ENCODE measurements around the gene NT5E. TPM values are rescaled to one million over a fixed set of nuclear protein-coding genes. Genes with fewer than 3 reads are reported as not detected.

Gene NT5E
- total and polyA plus RNA-seq, 2 of the 13 experiments (the other 11 are each of a cell fraction or from before 2014, with no cell fraction given) = 9.5 to 33.0 TPM

DNA sequence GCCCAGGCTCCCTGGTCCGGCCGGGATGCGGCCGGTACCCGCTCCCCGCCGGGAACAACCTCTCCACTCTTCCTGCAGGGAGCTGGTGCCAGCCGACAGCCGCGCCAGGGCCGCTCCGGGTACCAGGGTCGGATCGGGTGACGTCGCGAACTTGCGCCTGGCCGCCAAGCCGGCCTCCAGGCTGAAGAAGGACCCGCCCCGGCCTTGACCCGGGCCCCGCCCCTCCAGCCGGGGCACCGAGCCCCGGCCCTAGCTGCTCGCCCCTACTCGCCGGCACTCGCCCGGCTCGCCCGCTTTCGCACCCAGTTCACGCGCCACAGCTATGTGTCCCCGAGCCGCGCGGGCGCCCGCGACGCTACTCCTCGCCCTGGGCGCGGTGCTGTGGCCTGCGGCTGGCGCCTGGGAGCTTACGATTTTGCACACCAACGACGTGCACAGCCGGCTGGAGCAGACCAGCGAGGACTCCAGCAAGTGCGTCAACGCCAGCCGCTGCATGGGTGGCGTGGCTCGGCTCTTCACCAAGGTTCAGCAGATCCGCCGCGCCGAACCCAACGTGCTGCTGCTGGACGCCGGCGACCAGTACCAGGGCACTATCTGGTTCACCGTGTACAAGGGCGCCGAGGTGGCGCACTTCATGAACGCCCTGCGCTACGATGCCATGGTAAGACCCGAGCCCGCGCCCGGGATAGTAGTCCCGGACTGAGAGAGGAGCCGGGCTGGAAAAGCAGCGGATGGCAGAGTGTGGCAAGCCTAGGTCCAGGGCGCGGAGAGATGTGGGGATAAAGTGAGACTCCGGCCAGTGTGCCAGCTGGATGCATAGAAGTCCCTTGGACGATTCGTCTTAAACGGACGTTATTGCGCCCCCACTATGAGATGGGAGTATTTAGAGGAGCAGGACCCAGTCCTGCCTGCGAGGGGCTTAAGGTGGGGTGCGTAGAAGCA, at the start of gene NT5E (continued):
- TF ChIP-seq, protein P1, sequence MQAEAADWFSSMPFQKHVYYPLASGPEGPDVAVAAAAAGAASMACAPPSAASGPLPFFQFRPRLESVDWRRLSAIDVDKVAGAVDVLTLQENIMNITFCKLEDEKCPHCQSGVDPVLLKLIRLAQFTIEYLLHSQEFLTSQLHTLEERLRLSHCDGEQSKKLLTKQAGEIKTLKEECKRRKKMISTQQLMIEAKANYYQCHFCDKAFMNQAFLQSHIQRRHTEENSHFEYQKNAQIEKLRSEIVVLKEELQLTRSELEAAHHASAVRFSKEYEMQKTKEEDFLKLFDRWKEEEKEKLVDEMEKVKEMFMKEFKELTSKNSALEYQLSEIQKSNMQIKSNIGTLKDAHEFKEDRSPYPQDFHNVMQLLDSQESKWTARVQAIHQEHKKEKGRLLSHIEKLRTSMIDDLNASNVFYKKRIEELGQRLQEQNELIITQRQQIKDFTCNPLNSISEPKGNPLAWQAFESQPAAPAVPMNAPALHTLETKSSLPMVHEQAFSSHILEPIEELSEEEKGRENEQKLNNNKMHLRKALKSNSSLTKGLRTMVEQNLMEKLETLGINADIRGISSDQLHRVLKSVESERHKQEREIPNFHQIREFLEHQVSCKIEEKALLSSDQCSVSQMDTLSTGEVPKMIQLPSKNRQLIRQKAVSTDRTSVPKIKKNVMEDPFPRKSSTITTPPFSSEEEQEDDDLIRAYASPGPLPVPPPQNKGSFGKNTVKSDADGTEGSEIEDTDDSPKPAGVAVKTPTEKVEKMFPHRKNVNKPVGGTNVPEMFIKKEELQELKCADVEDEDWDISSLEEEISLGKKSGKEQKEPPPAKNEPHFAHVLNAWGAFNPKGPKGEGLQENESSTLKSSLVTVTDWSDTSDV (CRISPR knock-in tag; IDR thresholded peaks at IDR 0.05) = 0 out of 2 replicates have a peak, but pooled peaks have one; percentile 25
- no peak for TF ChIP-seq CREM (IDR thresholded peaks at IDR 0.05)
- no peak for TF ChIP-seq CREM (CRISPR knock-in tag; IDR thresholded peaks at IDR 0.05)
- TF ChIP-seq IRF2 (CRISPR knock-in tag; IDR thresholded peaks at IDR 0.05) = peak; percentile 67
- TF ChIP-seq ARNTL (CRISPR knock-in tag; IDR thresholded peaks at IDR 0.05) = no peak
- TF ChIP-seq SAFB2 (CRISPR knock-in tag; IDR thresholded peaks at IDR 0.05; ENCODE audit: borderline replicate concordance, low read depth) = peak; percentile 92
- TF ChIP-seq MEIS2 (CRISPR knock-in tag; IDR thresholded peaks at IDR 0.05) = no peak; the same call in none of the 2 replicates
- TF ChIP-seq, protein P2, sequence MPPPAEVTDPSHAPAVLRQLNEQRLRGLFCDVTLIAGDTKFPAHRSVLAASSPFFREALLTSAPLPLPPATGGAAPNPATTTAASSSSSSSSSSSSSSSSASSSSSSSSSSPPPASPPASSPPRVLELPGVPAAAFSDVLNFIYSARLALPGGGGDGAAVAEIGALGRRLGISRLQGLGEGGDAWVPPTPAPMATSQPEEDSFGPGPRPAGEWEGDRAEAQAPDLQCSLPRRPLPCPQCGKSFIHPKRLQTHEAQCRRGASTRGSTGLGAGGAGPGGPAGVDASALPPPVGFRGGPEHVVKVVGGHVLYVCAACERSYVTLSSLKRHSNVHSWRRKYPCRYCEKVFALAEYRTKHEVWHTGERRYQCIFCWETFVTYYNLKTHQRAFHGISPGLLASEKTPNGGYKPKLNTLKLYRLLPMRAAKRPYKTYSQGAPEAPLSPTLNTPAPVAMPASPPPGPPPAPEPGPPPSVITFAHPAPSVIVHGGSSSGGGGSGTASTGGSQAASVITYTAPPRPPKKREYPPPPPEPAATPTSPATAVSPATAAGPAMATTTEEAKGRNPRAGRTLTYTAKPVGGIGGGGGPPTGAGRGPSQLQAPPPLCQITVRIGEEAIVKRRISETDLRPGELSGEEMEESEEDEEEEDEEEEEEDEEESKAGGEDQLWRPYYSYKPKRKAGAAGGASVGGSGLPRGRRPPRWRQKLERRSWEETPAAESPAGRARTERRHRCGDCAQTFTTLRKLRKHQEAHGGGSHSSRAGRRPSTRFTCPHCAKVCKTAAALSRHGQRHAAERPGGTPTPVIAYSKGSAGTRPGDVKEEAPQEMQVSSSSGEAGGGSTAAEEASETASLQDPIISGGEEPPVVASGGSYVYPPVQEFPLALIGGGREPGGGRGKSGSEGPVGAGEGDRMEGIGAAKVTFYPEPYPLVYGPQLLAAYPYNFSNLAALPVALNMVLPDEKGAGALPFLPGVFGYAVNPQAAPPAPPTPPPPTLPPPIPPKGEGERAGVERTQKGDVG (CRISPR knock-in tag; IDR thresholded peaks at IDR 0.05; ENCODE audit: borderline replicate concordance) = no peak
- TF ChIP-seq YEATS4 (CRISPR knock-in tag; IDR thresholded peaks at IDR 0.05; ENCODE audit: borderline replicate concordance) = peak; percentile 78; the same call in 1 of the 2 replicates
- no peak for TF ChIP-seq ZNF296 (CRISPR knock-in tag; conservative IDR thresholded peaks at IDR 0.05)
- TF ChIP-seq POLR2G (IDR thresholded peaks at IDR 0.05; ENCODE audit: low read depth, low read length) = peak; percentile 71; the same call in 1 of the 2 replicates
- TF ChIP-seq NFATC3 (CRISPR knock-in tag; IDR thresholded peaks at IDR 0.05) = no peak
- no peak for TF ChIP-seq PPARG (CRISPR knock-in tag; conservative IDR thresholded peaks at IDR 0.05)
- no peak; the same call in 1 of the 2 replicates for TF ChIP-seq FOXA3 (CRISPR knock-in tag; IDR thresholded peaks at IDR 0.05)
- peak; percentile 61 for TF ChIP-seq RXRB (CRISPR knock-in tag; IDR thresholded peaks at IDR 0.05; ENCODE audit: borderline replicate concordance)
- TF ChIP-seq, protein P3, sequence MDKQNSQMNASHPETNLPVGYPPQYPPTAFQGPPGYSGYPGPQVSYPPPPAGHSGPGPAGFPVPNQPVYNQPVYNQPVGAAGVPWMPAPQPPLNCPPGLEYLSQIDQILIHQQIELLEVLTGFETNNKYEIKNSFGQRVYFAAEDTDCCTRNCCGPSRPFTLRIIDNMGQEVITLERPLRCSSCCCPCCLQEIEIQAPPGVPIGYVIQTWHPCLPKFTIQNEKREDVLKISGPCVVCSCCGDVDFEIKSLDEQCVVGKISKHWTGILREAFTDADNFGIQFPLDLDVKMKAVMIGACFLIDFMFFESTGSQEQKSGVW (CRISPR knock-in tag; IDR thresholded peaks at IDR 0.05; ENCODE audit: borderline replicate concordance) = no peak
- TF ChIP-seq, protein P4, sequence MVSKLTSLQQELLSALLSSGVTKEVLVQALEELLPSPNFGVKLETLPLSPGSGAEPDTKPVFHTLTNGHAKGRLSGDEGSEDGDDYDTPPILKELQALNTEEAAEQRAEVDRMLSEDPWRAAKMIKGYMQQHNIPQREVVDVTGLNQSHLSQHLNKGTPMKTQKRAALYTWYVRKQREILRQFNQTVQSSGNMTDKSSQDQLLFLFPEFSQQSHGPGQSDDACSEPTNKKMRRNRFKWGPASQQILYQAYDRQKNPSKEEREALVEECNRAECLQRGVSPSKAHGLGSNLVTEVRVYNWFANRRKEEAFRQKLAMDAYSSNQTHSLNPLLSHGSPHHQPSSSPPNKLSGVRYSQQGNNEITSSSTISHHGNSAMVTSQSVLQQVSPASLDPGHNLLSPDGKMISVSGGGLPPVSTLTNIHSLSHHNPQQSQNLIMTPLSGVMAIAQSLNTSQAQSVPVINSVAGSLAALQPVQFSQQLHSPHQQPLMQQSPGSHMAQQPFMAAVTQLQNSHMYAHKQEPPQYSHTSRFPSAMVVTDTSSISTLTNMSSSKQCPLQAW (CRISPR knock-in tag; IDR thresholded peaks at IDR 0.05) = peak; percentile 74; the same call in 1 of the 2 replicates
- peak; percentile 37; the same call in 1 of the 2 replicates for TF ChIP-seq ZSCAN22 (CRISPR knock-in tag; IDR thresholded peaks at IDR 0.05)
- no peak for TF ChIP-seq KAT8 (CRISPR knock-in tag; IDR thresholded peaks at IDR 0.05)
- 0 out of 2 replicates have a peak, but pooled peaks have one; percentile 70 for TF ChIP-seq ZNF468 (CRISPR knock-in tag; IDR thresholded peaks at IDR 0.05)
- TF ChIP-seq SMAD3 (CRISPR knock-in tag; IDR thresholded peaks at IDR 0.05) = no peak

Measured in HepG2 (cell line).